Subcutaneous adipose tissue (tissue), 4 donors: ENCODE results near the gene RRAD. TPM values are rescaled to one million over a fixed set of nuclear protein-coding genes. Genes with fewer than 3 reads are reported as not detected.

Source experiments
- CTCF ChIP-seq: fragments of 450-650 bp; IDR thresholded peaks from one replicate; pipeline ENCODE4 v1.5.1; 2016; ENCODE audit warnings: low read depth, mild to moderate bottlenecking, control low read depth, antibody characterized with exemption, moderate library complexity
- total RNA-seq, 4 donors: library from RNA; depleted of rRNA; stranded (reverse); fragments of >200 nt; gene quantifications; one replicate each; pipeline ENCODE4 v1.1.0, GENCODE V29; 2016

RRAD gene
- total RNA-seq, 4 donors from 2014 or later, result 2.4 to 15.9 (median 9.8) TPM

GRCh38 chr16:66873685-66874055 is 51.7 kb downstream of the RRAD start:
- TF ChIP-seq CTCF, result no peak

GRCh38 chr16:66872943-66873684 is 52.2 kb downstream of the RRAD start:
- no peak for TF ChIP-seq CTCF

GRCh38 chr16:66872559-66872942 is 52.8 kb downstream of the RRAD start:
- no peak for TF ChIP-seq CTCF

GRCh38 chr16:66871840-66872239 is 53.5 kb downstream of the RRAD start:
- TF ChIP-seq CTCF, result no peak

Other genes with a start within 250 kb of the RRAD start
- gene CMTM4, start 228.8 kb downstream of the RRAD start, total RNA-seq, result 10 to 100 TPM; 12.1 to 16.0 (median 13.0) TPM
- gene DYNC1LI2, start 173.9 kb downstream of the RRAD start, total RNA-seq, result 100 to 1,000 TPM; 123 to 210 (median 165) TPM
- under 1 TPM in 2 of 4 donors, not detected in 2; 0.33 to 0.68 TPM for gene TERB1, start 124.0 kb downstream of the RRAD start, total RNA-seq
- 10 to 100 TPM; 38.2 to 56.4 (median 46.4) TPM for gene NAE1, start 94.6 kb downstream of the RRAD start, total RNA-seq
- gene CA7, start 81.1 kb downstream of the RRAD start, total RNA-seq, result not detected
- 10 to 100 TPM; 16.5 to 43.3 (median 31.1) TPM for gene PDP2, start 45.0 kb downstream of the RRAD start, total RNA-seq
- gene CDH16, start 6.7 kb downstream of the RRAD start, total RNA-seq, result not detected
- gene CIAO2B, start 8.9 kb upstream of the RRAD start, total RNA-seq, result 10 to 100 TPM; 59.2 to 67.0 (median 63.7) TPM
- 10 to 100 TPM; 26.9 to 56.7 (median 35.1) TPM for gene CES2, start 10.0 kb upstream of the RRAD start, total RNA-seq
- gene CES3, start 35.7 kb upstream of the RRAD start, total RNA-seq, result 1 to 10 TPM in 3 of 4 donors, under 1 TPM in 1; 0.16 to 3.1 (median 1.9) TPM
- 10 to 100 TPM in 1 of 4 donors, 1 to 10 TPM in 3; 5.4 to 25.2 (median 6.6) TPM for gene CES4A, start 63.1 kb upstream of the RRAD start, total RNA-seq
- 10 to 100 TPM; 35.2 to 46.2 (median 42.4) TPM for gene CBFB, start 103.6 kb upstream of the RRAD start, total RNA-seq
- 10 to 100 TPM; 15.1 to 30.1 (median 19.1) TPM for gene PHAF1, start 184.4 kb upstream of the RRAD start, total RNA-seq
- gene B3GNT9, start 225.5 kb upstream of the RRAD start, total RNA-seq, result 1 to 10 TPM; 2.8 to 5.9 (median 4.6) TPM
- 10 to 100 TPM in 3 of 4 donors, 1 to 10 TPM in 1; 6.7 to 42.3 (median 33.6) TPM for gene TRADD, start 234.4 kb upstream of the RRAD start, total RNA-seq
- 10 to 100 TPM in 3 of 4 donors, 1 to 10 TPM in 1; 4.2 to 13.2 (median 11.7) TPM for gene FBXL8, start 234.4 kb upstream of the RRAD start, total RNA-seq
- 10 to 100 TPM; 17.3 to 44.3 (median 35.1) TPM for gene HSF4, start 239.2 kb upstream of the RRAD start, total RNA-seq
- gene NOL3, start 245.0 kb upstream of the RRAD start, total RNA-seq, result 100 to 1,000 TPM in 1 of 4 donors, 10 to 100 TPM in 3; 22.9 to 106 (median 57.4) TPM